ENCODE measurements around the gene SLC4A2.
A peak's percentile ranks its signal among the peaks of the same experiment; 100 is the strongest.

SLC4A2 gene

GRCh38 chr7:151118108-151119054 lies 59.0 kb downstream of the SLC4A2 start:
- no peak for DNase-seq

GRCh38 chr7:151119055-151119415 lies 59.6 kb downstream of the SLC4A2 start:
- no peak for DNase-seq

GRCh38 chr7:151119902-151120301 lies 60.5 kb downstream of the SLC4A2 start:
- no peak for DNase-seq

- no peak for DNase-seq
These were observed 61.5 kb downstream of the SLC4A2 start for GRCh38 chr7:151120896-151121295.

GRCh38 chr7:151121380-151122170 lies 62.2 kb downstream of the SLC4A2 start:
- no peak for DNase-seq

- DNase-seq = no peak
These were observed 62.9 kb downstream of the SLC4A2 start for GRCh38 chr7:151122276-151122675.

GRCh38 chr7:151122796-151123157 lies 63.4 kb downstream of the SLC4A2 start:
- DNase-seq = no peak

GRCh38 chr7:151123158-151123821 lies 63.9 kb downstream of the SLC4A2 start:
- no peak for DNase-seq

- DNase-seq = peak; percentile 85
These were observed 64.6 kb downstream of the SLC4A2 start for GRCh38 chr7:151123822-151124464.

GRCh38 chr7:151124481-151124880 lies 65.1 kb downstream of the SLC4A2 start:
- no peak for DNase-seq

- no peak for DNase-seq
These were observed 65.6 kb downstream of the SLC4A2 start for GRCh38 chr7:151124899-151125399.

- DNase-seq = no peak
These were observed 66.1 kb downstream of the SLC4A2 start for GRCh38 chr7:151125470-151125845.

- DNase-seq = no peak
These were observed 66.6 kb downstream of the SLC4A2 start for GRCh38 chr7:151125846-151126481.

Data from CD4-positive, alpha-beta T cell treated with Interleukin-12 subunit alpha and Interleukin-12 subunit beta, for 1 hour (primary cell).